GM21515 (cell line): Measurements from ENCODE around the gene MRPS17.
"Not testable (repeated sequence)": the region's sequence is repeated elsewhere in the genome, so short reads cannot be mapped to it uniquely, and the experiment has no call there.

Experiments used
- ATAC-seq: cut with Tn5 transposase; IDR thresholded peaks from one replicate; pipeline ENCODE4 v1.9.1; 2021; ENCODE audit not compliant: unreplicated experiment

Gene MRPS17

DNA sequence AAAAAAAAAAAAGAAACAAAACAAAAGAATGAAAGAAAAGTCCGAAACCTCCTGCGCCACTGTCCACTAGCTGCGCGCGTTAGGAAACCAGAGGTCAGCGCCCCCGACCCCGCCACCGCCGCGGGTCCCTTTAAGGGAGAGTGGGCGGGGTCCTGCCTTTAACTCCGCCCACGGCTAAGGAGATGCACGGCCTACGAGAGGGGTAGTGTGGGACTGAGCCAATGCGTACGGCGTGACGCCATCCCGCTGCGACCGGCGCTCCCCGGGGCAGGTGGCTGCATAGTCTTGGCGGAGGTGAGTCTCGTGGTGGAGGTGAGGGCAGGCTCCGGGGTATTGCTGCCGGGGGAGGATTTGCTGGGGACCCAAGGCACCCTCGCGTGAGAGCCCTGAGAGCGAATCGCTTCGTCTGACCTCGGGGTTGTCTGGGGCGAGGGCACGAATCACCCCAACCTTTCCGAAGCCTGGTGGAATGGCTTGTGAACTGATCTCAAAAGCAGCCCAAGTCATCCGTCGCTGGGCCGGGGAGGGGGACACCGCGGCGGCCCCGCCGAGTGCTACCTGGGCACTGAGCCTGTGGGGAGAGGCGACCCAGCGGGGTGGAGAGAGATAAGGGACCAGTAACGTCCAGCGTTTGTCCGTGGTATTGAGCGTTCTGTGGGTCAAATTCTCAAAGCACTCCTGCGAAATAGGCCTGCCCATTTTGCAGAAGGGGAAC, at the start of gene MRPS17:
MRPS17 (plus strand) TSS at position 241 of the 715 bp plus-strand sequence. CDS start 1,319 bp downstream, outside the sequence.
- ATAC-seq = peak; percentile 100

DNA sequence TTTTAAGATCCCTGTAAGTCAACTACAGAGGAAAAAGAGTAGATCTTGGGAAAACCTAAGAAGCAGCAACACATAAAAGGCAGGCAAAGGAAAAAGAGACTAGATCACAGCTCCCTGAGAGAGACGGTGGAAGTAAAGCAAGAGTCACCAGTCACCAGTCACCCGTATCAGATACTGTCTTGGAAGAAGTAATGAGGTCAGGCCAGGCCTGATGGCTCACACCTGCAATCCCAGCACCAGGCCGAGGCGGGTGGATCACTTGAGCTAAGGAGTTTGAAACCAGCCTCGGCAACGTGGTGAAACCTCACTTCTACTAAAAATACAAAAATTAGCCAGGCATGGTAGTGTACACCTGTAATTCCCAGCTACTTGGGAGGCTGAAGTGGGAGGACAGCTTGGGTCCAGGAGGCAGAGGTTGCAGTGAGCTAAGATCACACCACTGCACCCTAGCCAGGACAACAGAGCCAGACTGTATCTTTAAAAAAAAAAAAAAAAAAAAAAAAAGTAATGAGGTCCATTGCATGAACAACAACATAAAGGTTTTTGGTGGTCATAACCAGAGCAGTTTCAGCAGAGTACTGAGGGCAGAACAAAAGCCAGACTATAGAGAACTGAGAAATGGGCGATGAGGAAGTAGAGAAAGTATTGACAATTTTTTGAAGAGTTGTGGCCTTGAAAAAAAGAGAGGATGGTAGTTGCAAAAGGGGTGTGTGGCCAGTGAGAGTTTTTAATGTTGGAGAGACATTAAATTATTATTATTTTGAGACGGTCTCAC, 47.5 kb upstream of the MRPS17 start:
- peak; percentile 92 for ATAC-seq

DNA sequence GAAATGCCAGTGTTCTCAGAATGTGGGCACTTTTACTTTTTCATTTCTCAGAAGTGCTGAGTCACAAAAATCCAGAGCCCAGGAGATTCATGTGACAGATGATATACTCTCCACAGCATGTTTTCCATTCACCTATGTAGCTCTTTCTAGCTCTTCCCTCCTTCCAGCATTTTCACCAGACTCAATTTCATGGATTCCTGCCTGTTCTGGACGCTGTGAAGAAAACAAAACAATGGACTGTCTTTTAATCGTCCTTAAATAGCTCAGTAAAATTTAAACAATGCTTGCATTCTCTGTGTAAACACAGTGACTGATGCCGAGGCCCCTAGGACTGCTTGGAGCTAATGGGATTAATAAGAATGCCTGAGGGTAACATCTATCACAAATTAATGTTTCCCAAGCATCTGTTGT, 38.9 kb upstream of the MRPS17 start:
- ATAC-seq = no peak

DNA sequence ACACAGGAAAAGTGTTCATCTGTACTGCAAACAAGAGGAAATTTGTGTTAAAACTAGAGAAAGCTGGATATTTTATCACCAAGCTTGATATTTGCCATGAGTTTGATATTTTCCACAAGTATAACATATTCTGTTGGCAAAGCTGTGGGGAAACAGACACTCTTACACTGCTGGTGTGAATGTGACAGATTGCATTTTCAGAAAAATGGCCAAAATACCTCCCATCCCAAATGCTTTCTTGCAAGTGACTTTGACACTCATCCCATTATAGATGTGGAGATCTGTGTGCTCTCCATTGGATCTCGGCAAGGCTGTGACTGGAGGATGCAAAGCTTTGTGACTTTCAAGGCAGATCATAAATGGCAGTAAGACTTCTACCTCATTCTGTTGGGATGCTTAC, 33.9 kb upstream of the MRPS17 start:
- no peak for ATAC-seq

DNA sequence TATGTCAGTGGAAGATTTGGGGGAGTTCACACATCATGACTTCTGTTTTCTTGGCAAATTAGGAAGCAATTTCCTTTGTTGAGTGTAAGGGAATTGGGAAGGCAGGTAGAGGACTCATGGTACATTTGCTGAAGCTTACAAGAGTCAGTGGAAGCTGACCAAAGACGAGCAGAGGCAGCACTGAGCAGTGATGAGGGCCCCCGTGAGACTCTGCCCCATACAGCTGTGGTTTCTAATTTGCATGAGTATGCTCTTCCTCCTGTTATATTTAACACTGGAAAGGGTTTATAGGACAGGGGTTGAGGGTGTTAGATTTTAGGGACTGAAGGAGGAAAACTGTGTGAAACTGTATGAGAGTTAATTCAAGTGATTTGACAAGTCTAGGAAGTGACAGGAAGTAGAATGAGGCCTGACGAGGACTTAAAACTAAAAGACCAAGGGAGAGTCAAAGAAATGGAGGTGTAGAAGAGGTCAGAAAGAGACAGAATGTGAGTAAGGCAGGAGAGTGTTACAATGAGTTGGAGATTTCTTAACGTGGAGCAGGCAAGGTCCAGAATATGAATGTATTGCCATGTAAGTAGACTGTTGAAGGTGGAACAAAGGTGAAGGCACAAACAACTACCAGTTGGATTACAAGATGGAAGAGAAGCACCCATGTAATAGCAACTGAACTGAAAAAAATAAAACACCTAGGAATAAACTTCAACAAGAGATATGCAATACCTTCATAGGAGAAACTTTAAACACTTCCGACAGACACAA, 23.5 kb upstream of the MRPS17 start:
- ATAC-seq = no peak

DNA sequence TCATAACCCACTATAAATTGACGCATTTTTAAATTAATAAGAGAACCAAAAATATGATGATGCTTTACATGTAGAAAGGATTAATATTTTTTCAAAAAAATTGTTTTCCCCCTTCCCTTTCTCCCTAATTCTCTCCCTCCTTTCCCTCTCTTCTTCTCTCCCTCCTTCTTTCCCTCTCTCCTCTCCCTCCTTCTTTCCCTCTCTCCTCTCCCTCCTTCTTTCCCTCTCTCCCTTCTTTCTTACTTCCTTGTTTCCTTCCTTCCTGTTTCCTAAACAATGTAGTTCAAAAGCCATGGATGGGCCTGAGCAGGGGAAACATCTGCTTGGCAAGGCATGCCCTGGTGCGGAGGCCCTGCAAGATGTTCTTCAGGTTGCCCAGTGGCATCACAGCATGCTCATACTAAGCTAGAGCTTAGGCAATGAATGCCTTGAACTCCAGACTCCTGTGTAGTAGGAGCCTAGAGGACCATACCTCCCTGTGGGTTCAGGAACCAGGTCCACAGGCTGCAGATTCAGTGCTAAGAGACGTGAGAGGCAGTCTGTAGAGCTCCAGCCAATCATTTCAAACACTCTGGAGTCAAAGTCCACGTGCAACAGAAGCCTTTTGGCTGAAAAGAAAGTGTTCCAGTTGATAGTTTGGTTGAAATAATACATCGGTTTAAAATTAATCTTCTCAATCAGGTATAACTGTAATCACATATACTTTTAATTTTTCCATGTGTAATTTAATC, 20.1 kb upstream of the MRPS17 start:
- ATAC-seq = no peak

DNA sequence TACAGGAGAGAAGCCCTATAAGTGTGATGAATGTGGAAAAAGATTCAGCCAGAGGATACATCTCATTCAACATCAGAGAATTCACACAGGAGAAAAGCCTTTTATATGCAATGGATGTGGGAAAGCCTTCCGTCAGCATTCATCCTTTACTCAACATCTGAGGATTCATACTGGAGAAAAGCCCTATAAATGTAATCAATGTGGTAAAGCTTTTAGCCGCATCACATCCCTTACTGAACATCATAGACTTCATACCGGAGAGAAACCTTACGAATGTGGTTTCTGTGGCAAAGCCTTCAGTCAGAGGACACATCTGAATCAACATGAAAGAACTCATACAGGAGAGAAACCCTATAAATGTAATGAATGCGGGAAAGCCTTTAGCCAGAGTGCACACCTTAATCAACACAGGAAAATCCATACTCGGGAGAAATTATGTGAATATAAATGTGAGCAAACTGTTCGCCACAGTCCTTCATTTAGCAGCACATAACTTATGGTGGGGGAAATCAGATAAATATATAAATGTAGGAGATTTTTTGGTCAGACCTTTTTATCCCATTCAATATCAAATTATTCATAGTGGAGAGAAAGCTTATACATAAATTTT, 12.1 kb upstream of the MRPS17 start:
- ATAC-seq = no peak

DNA sequence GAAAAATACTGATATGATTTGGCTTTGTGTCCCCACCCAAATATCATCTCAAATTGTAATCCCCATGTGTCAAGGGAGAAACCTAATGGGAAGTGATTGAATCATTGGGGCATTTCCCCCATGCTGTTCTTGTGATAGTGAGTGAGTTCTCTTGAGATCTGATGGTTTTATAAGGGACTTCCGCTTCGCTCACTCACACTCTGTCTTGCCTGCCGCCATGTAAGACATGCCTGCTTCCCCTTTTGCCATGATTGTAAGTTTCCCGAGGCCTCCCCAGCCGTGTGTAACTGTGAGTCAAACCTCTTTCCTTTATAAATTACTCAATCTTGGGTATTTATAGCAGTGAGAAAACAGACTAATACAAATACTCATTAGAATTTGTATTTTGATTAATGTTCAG, 5.1 kb upstream of the MRPS17 start:
- no peak for ATAC-seq

DNA sequence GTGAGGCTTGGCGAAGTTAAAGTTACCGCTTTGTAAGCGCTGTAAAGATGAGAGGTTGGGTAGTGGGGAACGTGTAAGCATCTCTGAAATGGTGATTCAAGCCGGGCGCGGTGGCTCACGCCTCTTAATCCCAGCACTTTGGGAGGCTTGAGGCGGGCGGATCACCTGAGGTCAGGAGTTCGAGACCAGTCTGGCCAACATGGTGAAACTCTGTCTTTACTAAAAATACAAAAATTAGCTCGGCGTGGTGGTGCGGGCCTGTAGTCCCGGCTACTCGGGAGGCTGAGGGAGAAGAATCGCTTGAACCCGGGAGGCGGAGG, 635 bp downstream of the MRPS17 start:
- not testable (repeated sequence) for ATAC-seq

DNA sequence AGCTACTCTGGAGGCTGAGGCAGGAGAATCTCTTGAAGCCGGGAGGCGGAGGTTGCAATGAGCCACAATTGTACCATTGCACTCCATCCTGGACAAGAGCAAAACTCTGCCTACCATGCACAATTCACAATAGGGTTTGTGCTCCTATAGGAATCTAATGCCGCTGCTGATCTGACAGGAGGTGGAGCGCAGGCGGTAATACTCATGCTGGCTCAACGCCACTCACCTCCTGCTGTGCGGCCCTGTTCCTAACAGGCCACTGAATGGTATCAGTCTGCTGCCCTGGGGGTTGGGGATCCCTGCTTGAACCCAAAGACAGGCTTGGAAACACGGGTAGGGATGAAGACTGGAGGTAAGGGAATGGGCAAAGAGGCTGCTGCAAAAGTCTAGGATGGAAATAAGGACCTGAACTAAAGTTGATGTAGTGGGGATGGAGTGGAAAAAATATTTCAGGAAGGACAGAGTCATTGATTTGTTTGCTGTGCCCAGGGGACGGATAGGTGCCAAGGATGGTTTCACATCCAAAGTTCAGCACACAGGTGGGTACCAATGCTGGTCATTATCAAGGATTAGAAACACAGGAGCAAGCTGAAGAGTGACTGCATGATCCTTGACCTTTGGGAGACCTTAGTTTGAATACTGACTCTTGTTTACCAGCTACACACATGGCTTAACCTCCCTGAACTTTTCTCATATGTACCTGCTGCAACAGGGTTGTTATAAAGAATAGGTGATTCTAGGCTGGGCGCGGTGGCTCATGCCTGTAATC, 2.2 kb downstream of the MRPS17 start:
- no peak for ATAC-seq

DNA sequence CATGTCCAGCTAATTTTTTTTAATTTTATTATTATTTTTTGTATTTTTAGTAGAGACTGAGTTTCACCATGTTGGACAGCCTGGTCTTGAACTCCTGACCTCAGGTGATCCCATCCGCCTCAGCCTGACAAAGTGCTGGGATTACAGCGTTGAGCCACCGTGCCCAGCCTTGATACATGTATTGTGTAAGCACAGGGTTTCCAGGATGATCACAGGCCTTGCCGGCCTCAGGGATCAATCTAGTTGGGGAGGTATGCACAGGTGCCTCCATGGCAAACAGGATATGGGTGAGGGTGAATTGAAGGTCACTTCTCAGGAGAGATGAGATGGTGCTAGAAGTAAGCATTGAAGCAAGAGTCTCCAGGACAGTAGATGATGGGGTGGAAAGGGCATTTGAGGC, 5.5 kb downstream of the MRPS17 start:
- ATAC-seq = no peak

DNA sequence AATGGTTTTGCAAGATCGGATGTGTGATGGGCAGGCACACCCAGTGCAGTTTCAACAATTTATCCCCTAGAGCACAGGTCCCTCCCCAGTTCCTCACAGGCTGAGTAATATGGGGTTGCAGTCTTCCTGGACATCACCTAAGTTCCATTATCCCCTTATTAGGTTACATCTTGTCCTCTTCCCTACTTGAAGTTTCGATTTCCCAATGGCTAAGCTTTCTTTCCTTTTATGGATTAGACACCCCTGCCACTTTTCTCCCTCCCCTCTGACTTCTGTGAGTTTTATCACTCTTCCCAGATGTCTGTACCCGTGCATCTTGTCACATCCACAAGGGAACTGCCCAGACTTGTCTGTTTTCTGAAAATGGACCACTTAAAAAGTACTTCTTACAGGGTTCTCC, 10.3 kb downstream of the MRPS17 start:
- no peak for ATAC-seq

DNA sequence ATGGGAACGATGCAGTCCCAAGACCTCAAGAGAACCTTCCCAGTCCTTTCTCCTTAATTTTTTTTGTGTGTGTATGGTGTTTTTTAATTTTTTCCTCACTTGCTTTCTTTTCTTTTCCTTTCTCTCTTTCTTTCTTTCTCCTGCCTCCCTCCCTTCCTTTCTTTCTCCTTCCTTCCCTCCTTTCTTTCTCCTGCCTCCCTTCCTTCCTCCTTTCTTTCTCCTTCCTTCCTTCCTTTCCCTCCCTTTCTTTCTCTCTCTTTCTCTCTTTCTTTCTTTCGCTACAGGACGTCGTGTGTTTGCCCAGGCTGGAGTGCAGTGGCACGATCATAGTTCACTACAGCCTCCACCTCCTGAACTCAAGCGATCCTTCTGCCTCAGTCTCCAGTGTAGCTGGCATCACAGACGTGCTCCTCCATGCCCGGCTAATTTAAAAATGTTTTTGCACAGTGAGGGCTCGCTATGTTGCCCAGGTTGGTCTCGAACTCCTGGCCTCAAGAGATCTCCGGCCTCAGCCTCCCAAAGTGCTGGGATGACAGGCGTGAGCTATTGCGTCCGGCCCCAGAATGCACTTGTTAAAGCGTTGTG, 12.0 kb downstream of the MRPS17 start:
- ATAC-seq = no peak

DNA sequence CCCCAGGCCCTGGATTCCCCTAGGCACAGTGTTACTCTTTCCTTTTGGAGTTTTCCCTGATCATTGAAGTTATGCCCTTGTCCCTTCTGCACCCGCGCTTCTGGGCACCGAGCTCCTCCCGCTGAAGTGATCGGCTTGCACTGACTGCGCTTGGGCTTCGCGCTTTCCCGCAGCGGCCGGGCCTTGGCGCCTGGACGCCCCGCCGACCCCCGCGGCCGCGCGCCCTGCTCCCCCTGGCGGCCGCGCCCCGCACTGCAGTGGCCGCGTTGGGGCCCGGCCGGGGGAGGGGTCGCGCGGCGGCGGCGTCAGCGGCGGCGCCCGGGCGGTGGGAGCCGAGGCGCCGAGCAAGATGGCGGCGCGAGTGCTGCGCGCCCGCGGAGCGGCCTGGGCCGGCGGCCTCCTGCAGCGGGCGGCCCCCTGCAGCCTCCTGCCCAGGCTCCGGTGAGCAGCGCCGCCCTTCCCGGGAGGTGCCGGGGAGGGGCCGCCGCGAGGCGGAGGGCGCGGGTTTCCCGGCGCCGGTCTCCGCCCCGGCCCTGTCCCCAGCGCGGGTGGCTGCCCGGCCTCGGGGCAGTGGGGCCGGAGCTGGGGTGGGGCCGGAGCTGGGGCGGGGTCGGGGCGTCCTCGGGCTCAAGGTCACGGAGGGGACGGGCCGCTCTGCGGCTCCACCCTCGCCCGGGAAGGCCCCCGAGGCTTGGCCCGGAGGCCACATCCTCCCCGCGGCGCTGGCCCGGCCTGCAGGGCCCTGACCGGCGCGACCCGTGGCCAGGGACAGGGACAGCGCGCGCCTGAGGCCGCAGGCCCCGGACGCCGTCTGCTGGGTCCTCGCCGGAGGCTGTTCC, 12.8 kb downstream of the MRPS17 start, which contains the start of gene NIPSNAP2:
NIPSNAP2 (plus strand) TSS at position 325 of the 839 bp plus-strand sequence; CDS start at position 350, 25 bp downstream.
- ATAC-seq = peak; percentile 81

DNA sequence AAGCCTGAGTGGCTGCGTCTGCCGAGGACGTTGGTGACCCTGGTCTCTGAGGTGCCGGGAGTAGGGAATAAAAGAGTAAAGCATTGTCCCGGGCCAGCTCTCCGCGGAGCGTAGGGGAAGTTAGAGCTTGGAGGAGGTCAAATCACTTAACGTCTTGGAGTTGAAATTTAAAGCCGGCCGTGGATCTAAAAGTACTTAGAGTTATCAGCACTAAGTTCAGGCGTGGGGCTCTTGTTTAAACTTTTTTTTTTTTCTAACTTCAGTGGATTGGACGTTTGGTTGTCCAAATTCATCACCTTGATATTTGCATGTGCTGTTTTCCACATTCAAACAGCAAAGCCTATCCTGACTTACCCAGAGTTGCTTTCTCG, 13.4 kb downstream of the MRPS17 start:
- ATAC-seq = no peak

DNA sequence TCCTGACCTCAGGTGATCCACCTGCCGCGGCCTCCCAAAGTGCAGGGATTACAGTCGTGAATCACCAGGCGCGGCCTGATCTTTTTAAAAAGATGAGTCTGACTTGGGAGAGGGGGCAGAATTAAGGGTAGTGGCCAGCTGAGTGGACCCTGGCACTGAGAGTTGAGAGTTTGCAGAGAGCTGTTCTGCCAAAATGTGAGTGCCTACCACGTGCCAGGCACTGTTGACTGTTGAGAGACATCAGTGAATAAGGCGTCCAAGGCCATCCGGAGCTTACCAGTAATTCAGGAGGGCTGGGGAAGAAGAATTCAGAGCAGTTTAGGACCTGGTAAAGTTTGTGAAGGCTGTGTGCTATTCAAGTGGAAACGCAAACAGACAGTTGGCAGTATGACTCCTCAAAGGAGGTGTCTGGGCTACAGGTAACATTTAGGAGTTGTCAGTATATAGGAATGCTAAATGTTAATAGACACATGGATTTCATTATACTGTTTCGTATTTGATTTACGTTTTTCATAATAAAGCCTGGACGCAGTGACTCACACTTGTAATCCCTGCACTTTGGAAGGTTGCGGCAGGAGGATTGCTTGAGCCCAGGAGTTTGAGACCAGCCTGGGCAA, 14.2 kb downstream of the MRPS17 start:
- no peak for ATAC-seq

DNA sequence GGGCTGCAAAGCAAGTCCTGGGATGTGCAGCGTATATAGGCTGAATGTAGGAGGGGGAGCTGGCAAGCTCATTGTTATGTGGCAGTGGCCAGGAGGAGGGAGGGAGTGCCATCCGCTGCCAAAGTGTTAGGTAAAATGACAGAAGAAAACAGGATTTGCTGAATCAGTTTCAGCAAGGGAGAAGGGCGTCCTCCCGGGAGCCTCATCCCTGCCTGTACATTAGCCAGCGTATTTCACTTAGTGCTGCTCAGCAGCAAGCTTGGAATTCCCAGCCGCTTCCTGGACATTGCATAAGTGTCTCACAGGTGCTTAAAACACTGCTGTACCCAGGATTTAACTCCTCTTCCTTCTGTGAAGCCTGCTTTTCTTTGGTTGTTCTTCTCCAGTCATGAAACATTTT, 15.2 kb downstream of the MRPS17 start:
- ATAC-seq = no peak

DNA sequence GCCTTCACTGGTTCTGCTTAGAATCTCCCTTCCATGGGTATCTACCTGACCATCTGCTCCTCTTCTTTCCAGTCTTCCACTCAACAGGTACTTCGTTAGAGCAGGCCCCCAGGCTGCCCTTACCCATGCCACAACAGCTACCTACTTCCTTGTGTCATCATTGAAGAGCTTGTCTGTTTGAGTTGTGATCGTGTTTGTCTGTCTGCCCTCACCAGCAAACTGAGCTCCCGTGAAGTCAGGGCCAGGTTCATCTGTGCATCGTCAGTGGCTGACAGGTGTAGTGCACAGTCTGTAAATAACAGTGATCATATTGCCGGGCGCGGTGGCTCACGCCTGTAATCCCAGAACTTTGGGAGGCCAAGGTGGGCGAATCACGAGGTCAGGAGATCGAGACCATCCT, 17.7 kb downstream of the MRPS17 start:
- ATAC-seq = no peak
